NT2/D1 (cell line): ENCODE results near the gene RNASEH2A.

Experiments used
- YY1 ChIP-seq: IDR thresholded peaks from 2 replicates; pipeline ENCODE4 v1.6.1; 2011; ENCODE audit not compliant: insufficient read length, insufficient read depth
- ZNF274 ChIP-seq: IDR thresholded peaks from 2 replicates; pipeline ENCODE4 v1.6.1; 2011; ENCODE audit warnings: mild to moderate bottlenecking, low read depth, low read length

GRCh38 chr19:12769689-12770088, 36.7 kb upstream of the RNASEH2A start:
- TF ChIP-seq YY1: no peak
- no peak for TF ChIP-seq ZNF274
